GM23248 (cell line): ENCODE data around the gene FAM98B. TPM values are rescaled to one million over a fixed set of nuclear protein-coding genes. Genes with fewer than 3 reads are reported as not detected.

Experiments
- DNase-seq: peaks from one replicate; pipeline ENCODE4 v3.0.0-alpha.2; 2015
- H2AFZ ChIP-seq: fragments of 200-600 bp; sonication (generic); 2 replicates; pipeline ENCODE4 v1.6.1; 2016; ENCODE audit warnings: antibody characterized with exemption
- H3F3A ChIP-seq: fragments of 200-600 bp; sonication (generic); 2 replicates; pipeline ENCODE4 v1.6.1; 2016; ENCODE audit warnings: mild to moderate bottlenecking, antibody characterized with exemption, mixed run types; ENCODE audit not compliant: insufficient read depth
- H3K27ac ChIP-seq: fragments of 200-600 bp; sonication (generic); 2 replicates; pipeline ENCODE4 v1.5.1; 2016; ENCODE audit warnings: mild to moderate bottlenecking
- H3K27me3 ChIP-seq: fragments of 200-600 bp; sonication (generic); replicated peaks from 2 replicates; pipeline ENCODE4 v1.6.1; 2016; ENCODE audit warnings: mild to moderate bottlenecking; ENCODE audit not compliant: insufficient read depth
- H3K36me3 ChIP-seq: fragments of 200-600 bp; sonication (generic); 2 replicates; pipeline ENCODE4 v1.6.1; 2016; ENCODE audit warnings: low read depth, mild to moderate bottlenecking
- H3K4me1 ChIP-seq: fragments of 200-600 bp; sonication (generic); 2 replicates; pipeline ENCODE4 v1.6.1; 2016; ENCODE audit warnings: mild to moderate bottlenecking; ENCODE audit not compliant: insufficient read depth
- H3K4me2 ChIP-seq: fragments of 200-600 bp; sonication (generic); one replicate; pipeline ENCODE4 v1.6.1; 2016; ENCODE audit warnings: mild to moderate bottlenecking; ENCODE audit not compliant: unreplicated experiment
- H3K4me3 ChIP-seq: fragments of 200-600 bp; sonication (generic); 2 replicates; pipeline ENCODE4 v1.5.1; 2016; ENCODE audit warnings: mild to moderate bottlenecking
- H3K79me2 ChIP-seq: fragments of 200-600 bp; sonication (generic); 2 replicates; pipeline ENCODE4 v1.6.1; 2016; ENCODE audit warnings: mild to moderate bottlenecking; ENCODE audit not compliant: insufficient read depth
- H3K9ac ChIP-seq: fragments of 200-600 bp; sonication (generic); 2 replicates; pipeline ENCODE4 v1.6.1; 2016; ENCODE audit warnings: mild to moderate bottlenecking
- H3K9me2 ChIP-seq: fragments of 200-600 bp; sonication (generic); 2 replicates; pipeline ENCODE4 v1.6.1; 2016; ENCODE audit warnings: mixed run types, mild to moderate bottlenecking, moderate library complexity; ENCODE audit not compliant: insufficient read depth
- H3K9me3 ChIP-seq: fragments of 200-600 bp; sonication (generic); one replicate; pipeline ENCODE4 v1.6.1; 2017; ENCODE audit warnings: low read depth
- H4K20me1 ChIP-seq: fragments of 200-600 bp; sonication (generic); 2 replicates; pipeline ENCODE4 v1.6.0; 2016; ENCODE audit not compliant: insufficient read depth
- EZH2 ChIP-seq: fragments of 200-600 bp; sonication (generic); IDR thresholded peaks from 2 replicates; pipeline ENCODE4 v1.6.1; 2018; ENCODE audit warnings: antibody characterized with exemption, mild to moderate bottlenecking; ENCODE audit not compliant: insufficient read depth, poor library complexity, severe bottlenecking
- EZH2phosphoT487 ChIP-seq: fragments of 200-600 bp; sonication (generic); IDR thresholded peaks from 2 replicates; pipeline ENCODE4 v1.6.1; 2018; ENCODE audit warnings: antibody characterized with exemption, moderate library complexity, mild to moderate bottlenecking, low read depth; ENCODE audit not compliant: insufficient read depth
- WGBS, 2 experiments: methylation state at CpG; one replicate each; pipeline ENCODE4 v1.1.6; 2015 to 2017; ENCODE audit warnings: low lambda C conversion rate in 2 of 2, low coverage in 1 of 2; ENCODE audit errors: missing lambda C conversion rate in 2 of 2; 5-methylcytosine and 5-hydroxymethylcytosine counted together
- in situ Hi-C: fragments of 300-500 bp; cut with MboI; formaldehyde crosslinking; loops from 2 replicates; pipeline ENCODE4 v1.15.0; 2020
- polyA plus RNA-seq: library from polyadenylated mRNA; unstranded; fragments of >200 nt; fragmentation: Nextera tagmentation; extraction: Ambion mirVana; gene quantifications from 2 replicates; pipeline ENCODE4 v1.2.1, GENCODE V29; 2016
- total RNA-seq: library from RNA; depleted of rRNA; stranded (reverse); fragments of >200 nt; shearing (Covaris generic); gene quantifications from 2 replicates; pipeline ENCODE4 v1.2.3, GENCODE V29; 2014

Gene FAM98B
- total and polyA plus RNA-seq, 2 experiments from 2014 or later: 1.8 to 4.2 TPM

- no peaks in the 10 kb centered on the region for H3K9me2 ChIP-seq
- peak overlapping the region; percentile 88 for H3K4me2 ChIP-seq
- no peaks in the 10 kb centered on the region for H4K20me1 ChIP-seq
- no peaks in the 10 kb centered on the region for H3K36me3 ChIP-seq
- no peaks in the 10 kb centered on the region for H3K9me3 ChIP-seq
- H3K79me2 ChIP-seq: peaks cover 57% of the 10 kb centered on the region
- H3K4me3 ChIP-seq: peak overlapping the region; percentile 88
- DNase-seq: peak; percentile 57
- TF ChIP-seq EZH2 (no peak), EZH2phosphoT487 (no peak)
- H3F3A ChIP-seq: no peaks in the 10 kb centered on the region
- peak overlapping the region; percentile 94 for H3K9ac ChIP-seq
- H2AFZ ChIP-seq: peak overlapping the region; percentile 99
- peaks cover 13% of the 10 kb centered on the region for H3K4me1 ChIP-seq
- WGBS, 2 experiments: 4 to 7% methylated on average over 4 of the region's 4 CpGs
- H3K27me3 ChIP-seq: no peaks in the 10 kb centered on the region
- in situ Hi-C loops: no loop called here
- peak overlapping the region; percentile 77 for H3K27ac ChIP-seq
Measured at GRCh38 chr15:38455092-38455491, 1.2 kb downstream of the FAM98B start.

DNA sequence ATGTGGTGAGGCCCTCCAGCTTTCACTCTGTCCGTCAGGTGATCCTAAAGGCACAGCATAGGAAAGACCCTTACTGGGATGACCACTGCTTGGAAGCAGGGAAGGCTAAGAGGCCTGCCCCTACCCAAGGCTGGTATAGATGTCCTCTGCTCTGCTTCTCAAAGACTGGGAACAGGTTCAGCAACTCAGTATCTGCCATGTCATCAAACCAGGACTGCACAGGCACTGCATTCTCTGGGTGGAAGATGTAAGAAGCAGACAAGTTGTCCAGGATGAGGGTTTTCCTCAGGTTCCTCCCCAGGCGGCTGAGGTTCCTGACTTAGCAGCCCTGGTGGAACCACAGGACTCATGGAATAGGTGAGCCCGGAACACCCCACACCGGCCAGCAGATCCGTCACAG, 4.7 kb downstream of the FAM98B start:
- no peak overlapping the region for H3K9ac ChIP-seq
- no peaks in the 10 kb centered on the region for H3K27me3 ChIP-seq
- H2AFZ ChIP-seq: no peak overlapping the region
- no peaks in the 10 kb centered on the region for H3K36me3 ChIP-seq
- H3F3A ChIP-seq: no peaks in the 10 kb centered on the region
- H3K27ac ChIP-seq: no peak overlapping the region
- H3K4me1 ChIP-seq: peaks cover 16% of the 10 kb centered on the region
- H3K4me3 ChIP-seq: no peak overlapping the region
- in situ Hi-C loops: no loop called here
- peaks cover 91% of the 10 kb centered on the region for H3K79me2 ChIP-seq
- H4K20me1 ChIP-seq: no peaks in the 10 kb centered on the region
- no peak overlapping the region for H3K4me2 ChIP-seq
- 96% methylated on average over 5 of the region's 5 CpGs for WGBS, 2 experiments
- H3K9me3 ChIP-seq: no peaks in the 10 kb centered on the region
- TF ChIP-seq EZH2 (no peak), EZH2phosphoT487 (no peak)
- DNase-seq: no peak
- H3K9me2 ChIP-seq: no peaks in the 10 kb centered on the region

DNA sequence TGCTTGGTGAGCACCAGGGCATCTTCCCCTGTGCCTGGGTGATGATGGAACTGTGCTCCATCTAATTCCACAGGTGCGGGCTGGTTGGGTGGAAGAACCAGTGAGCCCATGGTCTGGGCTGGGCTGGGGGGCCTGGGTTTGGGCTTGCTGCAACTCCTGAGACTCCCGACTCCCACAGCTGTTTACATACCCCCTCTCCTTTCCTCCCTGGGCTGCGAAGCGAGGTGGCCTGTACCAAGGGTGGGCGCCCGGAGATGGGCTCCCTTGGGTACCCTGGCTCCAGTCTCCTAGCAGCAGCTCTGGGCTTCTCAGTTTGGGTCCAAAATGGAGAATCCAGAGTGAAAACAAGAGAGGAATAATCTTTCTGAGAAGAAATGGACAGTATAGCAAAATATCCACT, 5.6 kb downstream of the FAM98B start:
- no peak overlapping the region for H3K9ac ChIP-seq
- TF ChIP-seq EZH2 (no peak), EZH2phosphoT487 (no peak)
- no peak overlapping the region for H3K27ac ChIP-seq
- H3K9me2 ChIP-seq: no peaks in the 10 kb centered on the region
- no peak overlapping the region for H2AFZ ChIP-seq
- H3K36me3 ChIP-seq: no peaks in the 10 kb centered on the region
- DNase-seq: no peak
- no peaks in the 10 kb centered on the region for H4K20me1 ChIP-seq
- no peaks in the 10 kb centered on the region for H3K9me3 ChIP-seq
- H3K4me3 ChIP-seq: no peak overlapping the region
- H3K79me2 ChIP-seq: peaks cover 99% of the 10 kb centered on the region
- 97 to 98% methylated on average over 5 to 6 of the region's 6 CpGs for WGBS, 2 experiments
- H3F3A ChIP-seq: no peaks in the 10 kb centered on the region
- in situ Hi-C loops: no loop called here
- H3K4me2 ChIP-seq: no peak overlapping the region
- no peaks in the 10 kb centered on the region for H3K27me3 ChIP-seq
- H3K4me1 ChIP-seq: peaks cover 15% of the 10 kb centered on the region

- TF ChIP-seq EZH2 (no peak), EZH2phosphoT487 (no peak)
- Histone ChIP-seq H3K27ac (no peak overlapping the region), H3K9me3 (no peaks in the 10 kb centered on the region), H3K27me3 (no peaks in the 10 kb centered on the region), H2AFZ (no peak overlapping the region), H3F3A (no peaks in the 10 kb centered on the region), H3K4me1 (peaks cover 12% of the 10 kb centered on the region), H3K9ac (no peak overlapping the region), H3K79me2 (peaks cover 96% of the 10 kb centered on the region), H3K4me3 (no peak overlapping the region), H3K36me3 (0 out of 2 replicates have a peak, but pooled peaks cover 2% of the 10 kb centered on the region), H3K4me2 (no peak overlapping the region), H3K9me2 (no peaks in the 10 kb centered on the region), H4K20me1 (no peaks in the 10 kb centered on the region)
- DNase-seq: no peak
- in situ Hi-C loops: loop anchor here (10.0 kb wide), 1 partner anchor 234 kb away; no protein-coding TSS in a partner anchor
- 86% methylated on average over 3 of the region's 3 CpGs for WGBS, 2 experiments
Measured at GRCh38 chr15:38460543-38460942, 6.6 kb downstream of the FAM98B start.

- Histone ChIP-seq H3K4me2 (peak overlapping the region; percentile 26), H3K27me3 (no peaks in the 10 kb centered on the region)
- in situ Hi-C loops: loop anchor here (10.0 kb wide), 1 partner anchor 234 kb away; no protein-coding TSS in a partner anchor
Measured at GRCh38 chr15:38461066-38461833, 7.3 kb downstream of the FAM98B start.

More at GRCh38 chr15:38461066-38461833, 7.3 kb downstream of the FAM98B start:
- Histone ChIP-seq H4K20me1 (no peaks in the 10 kb centered on the region), H3K4me1 (peaks cover 7% of the 10 kb centered on the region), H3K9me3 (no peaks in the 10 kb centered on the region), H3K4me3 (peak overlapping the region; percentile 30; the same call in 1 of the 2 replicates), H3K27ac (0 out of 2 replicates have a peak overlapping the region, but pooled peaks have one; percentile 7), H3K9ac (no peak overlapping the region), H3K36me3 (0 out of 2 replicates have a peak, but pooled peaks cover 2% of the 10 kb centered on the region), H3K79me2 (peaks cover 92% of the 10 kb centered on the region), H2AFZ (no peak overlapping the region), H3K9me2 (no peaks in the 10 kb centered on the region), H3F3A (no peaks in the 10 kb centered on the region)
- DNase-seq: peak; percentile 59
- WGBS, 2 experiments: 85 to 95% methylated on average over 2 of the region's 2 CpGs
- TF ChIP-seq EZH2phosphoT487 (no peak), EZH2 (no peak)
